Nephron (organoid): ENCODE results near the gene CCDC91.

Experiments
- H3K27ac Mint-ChIP-seq, 3 experiments: 2 replicates each; pipeline ENCODE4 v1.8.0; 2020; ENCODE audit warnings: mixed read lengths in 3 of 3, mild to moderate bottlenecking in 2 of 3, moderate library complexity in 1 of 3
- H3K27me3 Mint-ChIP-seq: 2 replicates; pipeline ENCODE4 v1.8.0; 2021; ENCODE audit warnings: low read depth, mild to moderate bottlenecking, moderate library complexity, mixed read lengths
- H3K36me3 Mint-ChIP-seq: 2 replicates; pipeline ENCODE4 v1.8.0; 2020; ENCODE audit warnings: low read depth, mixed read lengths
- H3K4me1 Mint-ChIP-seq: 2 replicates; pipeline ENCODE4 v1.8.0; 2020; ENCODE audit warnings: mixed read lengths
- H3K4me3 Mint-ChIP-seq, 3 experiments: 2 replicates each; pipeline ENCODE4 v1.8.0; 2020; ENCODE audit warnings: mild to moderate bottlenecking in 3 of 3, mixed read lengths in 3 of 3, moderate library complexity in 2 of 3
- H3K9me3 Mint-ChIP-seq: 2 replicates; pipeline ENCODE4 v1.8.0; 2020; ENCODE audit warnings: mixed read lengths
- TF ChIP-seq, protein P1 (sequence below), 3 experiments: fragments of 200-600 bp; sonication (generic); IDR thresholded peaks; one replicate each; pipeline ENCODE4 v1.5.0; 2021; ENCODE audit warnings: antibody characterized with exemption in 3 of 3; ENCODE audit not compliant: unreplicated experiment in 3 of 3

The CCDC91 gene

DNA sequence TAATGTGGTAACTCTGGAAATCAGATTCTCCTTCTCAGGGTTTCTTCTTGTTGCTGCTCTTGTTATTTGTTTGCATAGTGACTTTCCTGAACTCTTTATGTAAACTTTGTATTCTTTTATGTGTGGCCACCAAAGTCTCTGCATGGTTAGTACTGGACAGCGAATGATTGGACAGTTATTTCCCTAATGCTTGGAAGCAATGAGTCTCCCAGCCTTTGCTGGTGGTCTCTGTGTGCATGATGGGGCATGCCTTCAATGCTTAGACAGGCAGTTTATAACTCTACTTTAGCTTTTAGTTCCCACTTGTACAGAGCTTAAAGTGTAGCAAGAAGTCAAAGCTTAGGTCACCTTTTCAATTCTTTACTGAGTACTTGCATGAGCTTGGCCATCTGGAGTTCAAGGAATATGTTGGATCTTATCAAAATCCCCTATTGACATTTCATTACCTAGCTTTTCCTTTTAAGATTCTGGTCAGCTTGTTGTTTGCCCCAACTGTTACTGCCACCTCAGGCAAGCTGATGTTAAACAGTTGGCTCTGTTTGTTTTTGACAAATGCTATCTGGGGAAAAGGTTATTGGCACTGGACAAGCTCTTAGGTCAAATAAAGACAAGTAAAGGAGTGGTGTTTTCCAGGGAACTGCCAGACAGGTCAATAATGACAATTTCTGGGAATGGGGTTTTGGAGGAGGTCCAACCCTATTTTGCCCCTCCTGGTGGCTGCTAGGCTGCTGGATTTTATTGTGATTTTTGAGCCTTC, 12.3 kb downstream of the CCDC91 start:
- TF ChIP-seq, protein P1, sequence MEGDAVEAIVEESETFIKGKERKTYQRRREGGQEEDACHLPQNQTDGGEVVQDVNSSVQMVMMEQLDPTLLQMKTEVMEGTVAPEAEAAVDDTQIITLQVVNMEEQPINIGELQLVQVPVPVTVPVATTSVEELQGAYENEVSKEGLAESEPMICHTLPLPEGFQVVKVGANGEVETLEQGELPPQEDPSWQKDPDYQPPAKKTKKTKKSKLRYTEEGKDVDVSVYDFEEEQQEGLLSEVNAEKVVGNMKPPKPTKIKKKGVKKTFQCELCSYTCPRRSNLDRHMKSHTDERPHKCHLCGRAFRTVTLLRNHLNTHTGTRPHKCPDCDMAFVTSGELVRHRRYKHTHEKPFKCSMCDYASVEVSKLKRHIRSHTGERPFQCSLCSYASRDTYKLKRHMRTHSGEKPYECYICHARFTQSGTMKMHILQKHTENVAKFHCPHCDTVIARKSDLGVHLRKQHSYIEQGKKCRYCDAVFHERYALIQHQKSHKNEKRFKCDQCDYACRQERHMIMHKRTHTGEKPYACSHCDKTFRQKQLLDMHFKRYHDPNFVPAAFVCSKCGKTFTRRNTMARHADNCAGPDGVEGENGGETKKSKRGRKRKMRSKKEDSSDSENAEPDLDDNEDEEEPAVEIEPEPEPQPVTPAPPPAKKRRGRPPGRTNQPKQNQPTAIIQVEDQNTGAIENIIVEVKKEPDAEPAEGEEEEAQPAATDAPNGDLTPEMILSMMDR (IDR thresholded peaks at IDR 0.05; ENCODE audit: unreplicated experiment in 3 of 3) = no peak
- peaks cover 31% of the 10 kb centered on the region for H3K36me3 Mint-ChIP-seq
- H3K27me3 Mint-ChIP-seq = no peaks in the 10 kb centered on the region
- peaks cover 36% of the 10 kb centered on the region for H3K9me3 Mint-ChIP-seq
- no peaks in the 10 kb centered on the region for H3K4me1 Mint-ChIP-seq
- H3K4me3 Mint-ChIP-seq = no peak overlapping the region
- no peak overlapping the region for H3K27ac Mint-ChIP-seq

DNA sequence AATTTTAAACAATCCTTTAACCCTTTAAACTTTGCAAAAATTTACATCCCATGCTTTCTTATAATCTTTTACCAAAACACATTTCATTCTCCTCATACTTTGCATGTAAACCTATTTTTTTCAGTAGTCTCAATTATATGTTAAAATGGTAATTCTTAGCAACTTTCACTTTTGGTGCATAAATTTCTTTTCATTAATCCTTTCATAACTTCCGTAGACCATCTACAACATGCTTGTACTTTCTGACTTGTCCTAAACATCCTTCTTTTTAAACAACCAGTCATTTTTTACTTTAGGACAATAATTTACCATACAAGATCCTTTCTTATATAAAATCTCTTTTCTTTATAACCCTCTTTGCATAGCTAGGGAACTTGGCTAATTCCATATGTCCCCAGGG, 19.5 kb downstream of the CCDC91 start:
- Mint-ChIP-seq H3K27ac (no peak overlapping the region), H3K4me3 (no peak overlapping the region), H3K36me3 (peaks cover 45% of the 10 kb centered on the region), H3K27me3 (no peaks in the 10 kb centered on the region), H3K4me1 (no peaks in the 10 kb centered on the region), H3K9me3 (peaks cover 33% of the 10 kb centered on the region)
- TF ChIP-seq, protein P1 (IDR thresholded peaks at IDR 0.05; ENCODE audit: unreplicated experiment in 3 of 3) = no peak

DNA sequence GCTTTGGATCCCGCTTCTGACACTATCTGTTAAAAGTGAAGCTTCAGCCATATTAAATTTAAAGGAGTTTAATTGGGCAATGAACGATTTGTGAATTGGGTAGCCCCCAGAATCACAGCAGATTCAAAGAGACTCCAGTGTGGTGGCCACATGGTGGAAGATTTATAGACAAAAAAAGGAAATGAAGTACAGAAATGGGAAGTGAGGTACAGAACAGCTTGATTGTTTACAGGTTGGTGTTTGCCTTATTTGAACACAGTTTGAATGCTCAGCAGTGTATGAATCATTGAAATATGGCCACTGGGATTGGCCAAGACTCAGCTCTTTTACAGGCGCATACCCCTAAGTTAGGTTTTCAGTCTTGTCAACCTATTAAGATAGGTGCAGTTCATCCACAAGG, 21.9 kb downstream of the CCDC91 start:
- H3K27me3 Mint-ChIP-seq = no peaks in the 10 kb centered on the region
- H3K4me1 Mint-ChIP-seq = no peaks in the 10 kb centered on the region
- no peak overlapping the region for H3K4me3 Mint-ChIP-seq
- H3K9me3 Mint-ChIP-seq = peaks cover 25% of the 10 kb centered on the region
- TF ChIP-seq, protein P1 (IDR thresholded peaks at IDR 0.05; ENCODE audit: unreplicated experiment in 3 of 3) = no peak
- no peak overlapping the region for H3K27ac Mint-ChIP-seq
- H3K36me3 Mint-ChIP-seq = peaks cover 41% of the 10 kb centered on the region

DNA sequence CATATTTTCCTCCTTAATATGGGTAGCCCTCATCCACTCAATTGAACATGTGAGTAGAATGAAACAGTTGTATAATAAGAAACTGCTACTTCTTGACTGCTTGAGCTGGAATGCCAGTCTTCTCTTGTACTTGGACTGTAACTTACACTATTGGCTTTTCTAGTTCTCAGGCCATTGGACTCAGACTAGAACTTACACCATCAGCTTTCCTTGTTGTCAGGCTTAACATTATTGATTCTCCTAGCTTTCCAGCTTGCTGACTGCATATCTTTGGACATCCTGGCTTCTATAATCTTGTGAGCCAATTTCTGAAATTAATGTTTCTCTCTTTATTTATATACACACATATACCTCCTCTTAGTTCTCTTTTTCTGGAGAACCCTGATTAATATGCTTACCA, 24.8 kb downstream of the CCDC91 start:
- no peak overlapping the region for H3K27ac Mint-ChIP-seq
- TF ChIP-seq, protein P1 (IDR thresholded peaks at IDR 0.05; ENCODE audit: unreplicated experiment in 3 of 3) = no peak
- H3K4me1 Mint-ChIP-seq = no peaks in the 10 kb centered on the region
- H3K9me3 Mint-ChIP-seq = peaks cover 33% of the 10 kb centered on the region
- H3K4me3 Mint-ChIP-seq = no peak overlapping the region
- H3K27me3 Mint-ChIP-seq = no peaks in the 10 kb centered on the region
- H3K36me3 Mint-ChIP-seq = peaks cover 50% of the 10 kb centered on the region

DNA sequence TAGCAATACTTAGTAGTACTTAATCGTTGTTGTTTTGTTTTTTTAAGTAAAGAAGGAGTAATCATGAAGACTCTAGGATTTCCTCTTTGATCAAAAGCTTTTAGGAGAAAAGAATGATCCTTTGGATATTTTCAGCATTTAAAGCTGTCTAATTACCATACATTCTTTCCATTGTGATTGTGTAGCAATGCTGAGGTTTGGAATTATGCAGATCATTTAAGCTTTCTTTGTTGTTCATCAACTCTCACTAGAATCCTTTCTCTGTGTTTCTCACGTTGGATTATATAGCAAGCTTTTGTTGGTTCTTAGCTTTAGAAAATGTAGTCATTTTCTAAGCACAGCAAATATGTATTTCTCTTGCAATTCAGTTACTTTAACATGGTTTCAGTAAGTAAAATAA, 25.8 kb downstream of the CCDC91 start:
- Mint-ChIP-seq H3K4me1 (no peaks in the 10 kb centered on the region), H3K4me3 (no peak overlapping the region), H3K9me3 (peaks cover 29% of the 10 kb centered on the region), H3K36me3 (peaks cover 44% of the 10 kb centered on the region), H3K27ac (no peak overlapping the region), H3K27me3 (no peaks in the 10 kb centered on the region)
- TF ChIP-seq, protein P1 (IDR thresholded peaks at IDR 0.05; ENCODE audit: unreplicated experiment in 3 of 3) = no peak

DNA sequence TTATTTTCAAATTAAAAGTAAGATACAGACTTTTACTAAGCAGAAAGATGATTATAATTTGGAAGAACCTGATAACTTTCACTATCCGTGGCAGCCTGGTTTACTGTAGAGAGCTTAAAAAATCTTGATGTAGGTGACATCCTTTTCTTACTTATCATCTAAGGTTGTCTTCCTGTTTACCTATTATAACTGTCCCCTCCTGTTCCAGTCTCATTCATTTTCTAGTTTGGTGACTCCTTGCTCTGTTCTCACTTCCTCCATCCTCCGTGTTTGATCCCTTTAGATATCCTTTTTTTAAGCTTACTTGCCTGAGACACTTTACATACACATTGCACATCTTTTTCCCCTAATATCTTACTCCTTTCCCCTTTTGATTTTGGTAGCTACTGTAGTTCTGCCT, 27.5 kb downstream of the CCDC91 start:
- Mint-ChIP-seq H3K9me3 (peaks cover 33% of the 10 kb centered on the region), H3K27ac (no peak overlapping the region), H3K4me3 (no peak overlapping the region), H3K27me3 (no peaks in the 10 kb centered on the region), H3K4me1 (no peaks in the 10 kb centered on the region), H3K36me3 (peaks cover 33% of the 10 kb centered on the region)
- TF ChIP-seq, protein P1 (IDR thresholded peaks at IDR 0.05; ENCODE audit: unreplicated experiment in 3 of 3) = no peak
